ENCODE measurements around the gene DDX59. TPM values are rescaled to one million over a fixed set of nuclear protein-coding genes. Genes with fewer than 3 reads are reported as not detected.

DDX59 gene
- total RNA-seq, 2 donors from 2014 or later, result 19.5 to 28.1 TPM

GRCh38 chr1:200683298-200683697, 13.6 kb upstream of the DDX59 start:
- no peak overlapping the region for H3K27ac ChIP-seq
- no peak overlapping the region for H3K4me3 ChIP-seq
- no peaks in the 10 kb centered on the region for H3K4me1 ChIP-seq (replicated peaks)
- H3K9me3 ChIP-seq, result no peaks in the 10 kb centered on the region
- intact Hi-C loops (cut with DNase I), result no loop called here
- TF ChIP-seq CTCF (IDR thresholded peaks at IDR 0.05) (no peak), POLR2AphosphoS5 (IDR thresholded peaks at IDR 0.05) (no peak), POLR2A (IDR thresholded peaks at IDR 0.05) (no peak)
- no peak for DNase-seq (ENCODE audit: low spot score)
- H3K36me3 ChIP-seq, result no peaks in the 10 kb centered on the region
- 42% methylated on average over 1 of the region's 1 CpG for WGBS
- H3K27me3 ChIP-seq (replicated peaks; ENCODE audit: insufficient read depth), result no peaks in the 10 kb centered on the region

GRCh38 chr1:200681231-200681630, 11.5 kb upstream of the DDX59 start:
- WGBS, result 73% methylated on average over 6 of the region's 6 CpGs
- H3K27ac ChIP-seq, result no peak overlapping the region
- no peaks in the 10 kb centered on the region for H3K9me3 ChIP-seq
- no peaks in the 10 kb centered on the region for H3K4me1 ChIP-seq (replicated peaks)
- H3K27me3 ChIP-seq (replicated peaks; ENCODE audit: insufficient read depth), result no peaks in the 10 kb centered on the region
- no peak for DNase-seq (ENCODE audit: low spot score)
- intact Hi-C loops (cut with DNase I), result no loop called here
- no peak for TF ChIP-seq POLR2AphosphoS5 (IDR thresholded peaks at IDR 0.05)
- H3K4me3 ChIP-seq, result no peak overlapping the region
- no peaks in the 10 kb centered on the region for H3K36me3 ChIP-seq

GRCh38 chr1:200676829-200677228, 7.1 kb upstream of the DDX59 start:
- Histone ChIP-seq H3K4me1 (replicated peaks) (no peaks in the 10 kb centered on the region), H3K27me3 (replicated peaks; ENCODE audit: insufficient read depth) (no peaks in the 10 kb centered on the region), H3K36me3 (no peaks in the 10 kb centered on the region), H3K27ac (no peak overlapping the region), H3K9me3 (no peaks in the 10 kb centered on the region), H3K4me3 (no peak overlapping the region)
- intact Hi-C loops (cut with DNase I), result no loop called here
- no peak for TF ChIP-seq CTCF (IDR thresholded peaks at IDR 0.05)
- TF ChIP-seq POLR2A (IDR thresholded peaks at IDR 0.05), result no peak
- no peak for TF ChIP-seq POLR2AphosphoS5 (IDR thresholded peaks at IDR 0.05)
- DNase-seq (ENCODE audit: low spot score), result no peak
- WGBS, result 84% methylated on average over 6 of the region's 6 CpGs

- Histone ChIP-seq H3K9me3 (no peaks in the 10 kb centered on the region), H3K27me3 (replicated peaks; ENCODE audit: insufficient read depth) (no peaks in the 10 kb centered on the region), H3K36me3 (no peaks in the 10 kb centered on the region), H3K4me1 (replicated peaks) (no peaks in the 10 kb centered on the region), H3K27ac (no peak overlapping the region), H3K4me3 (no peak overlapping the region)
- no peak for DNase-seq (ENCODE audit: low spot score)
- TF ChIP-seq POLR2AphosphoS5 (IDR thresholded peaks at IDR 0.05), result no peak
- no peak for TF ChIP-seq CTCF (IDR thresholded peaks at IDR 0.05)
- TF ChIP-seq POLR2A (IDR thresholded peaks at IDR 0.05), result no peak
- WGBS, result 86% methylated on average over 4 of the region's 4 CpGs
- intact Hi-C loops (cut with DNase I), result no loop called here
These were observed 5.8 kb upstream of the DDX59 start for GRCh38 chr1:200675588-200675852.

- intact Hi-C loops (cut with DNase I), result no loop called here
- no peaks in the 10 kb centered on the region for H3K9me3 ChIP-seq
- TF ChIP-seq POLR2AphosphoS5 (IDR thresholded peaks at IDR 0.05), result no peak
- TF ChIP-seq CTCF (IDR thresholded peaks at IDR 0.05), result no peak
- no peak for TF ChIP-seq POLR2A (IDR thresholded peaks at IDR 0.05)
- H3K27me3 ChIP-seq (replicated peaks; ENCODE audit: insufficient read depth), result no peaks in the 10 kb centered on the region
- H3K27ac ChIP-seq, result no peak overlapping the region
- 88% methylated on average over 5 of the region's 5 CpGs for WGBS
- H3K4me3 ChIP-seq, result no peak overlapping the region
- H3K36me3 ChIP-seq, result no peaks in the 10 kb centered on the region
- no peak for DNase-seq (ENCODE audit: low spot score)
- H3K4me1 ChIP-seq (replicated peaks), result no peaks in the 10 kb centered on the region
These were observed 5.3 kb upstream of the DDX59 start for GRCh38 chr1:200674838-200675587.

Measured in prostate gland (tissue), 2 donors.